ENCODE results near the gene NT5C1A.

GRCh38 chr1:39625462-39626273 lies 46.2 kb downstream of the NT5C1A start:
- TF ChIP-seq ARNTL (CRISPR knock-in tag; IDR thresholded peaks at IDR 0.05; ENCODE audit: borderline replicate concordance, low read depth) (no peak), GLIS3 (CRISPR knock-in tag; IDR thresholded peaks at IDR 0.05) (no peak)
